Adrenal gland (tissue), 12 donors: ENCODE data around the gene TNFSF18. TPM values are rescaled to one million over a fixed set of nuclear protein-coding genes. Genes with fewer than 3 reads are reported as not detected.

Experiments used
- DNase-seq, 7 donors: peaks; one replicate each; pipeline ENCODE4 v3.0.0-alpha.2; 2019 to 2020
- H3K27ac ChIP-seq, 5 donors: fragments of 200-600 bp; sonication (generic) in 4 of 5; 1 replicate in 3 of 5; 2 replicates in 2 of 5; pipeline versions ENCODE4 v1.5.1 to v1.8.0; 2016 to 2020; ENCODE audit warnings: mild to moderate bottlenecking in 1 of 5
- H3K27me3 ChIP-seq: fragments of 200-600 bp; 2 replicates; pipeline ENCODE4 v1.8.0; 2021
- H3K36me3 ChIP-seq, 2 donors: fragments of 200-600 bp; replicated peaks in 1 of 2; 1 replicate in 1 of 2; 2 replicates in 1 of 2; pipeline versions ENCODE4 v1.5.1 to v1.8.0; 2018 to 2022
- H3K4me1 ChIP-seq, 2 donors: fragments of 200-600 bp; replicated peaks in 1 of 2; 1 replicate in 1 of 2; 2 replicates in 1 of 2; pipeline versions ENCODE4 v1.5.1 to v1.8.0; 2018 to 2021
- H3K4me3 ChIP-seq, 4 donors: fragments of 200-600 bp; sonication (generic) in 3 of 4; one replicate each; pipeline ENCODE4 v1.5.1; 2016 to 2018
- H3K9me3 ChIP-seq, 3 donors: fragments of 200-600 bp; sonication (generic) in 1 of 3; replicated peaks in 1 of 3; 1 replicate in 2 of 3; 2 replicates in 1 of 3; pipeline versions ENCODE4 v1.5.1 to v1.8.0; 2016 to 2021
- POLR2A ChIP-seq, 2 donors: fragments of 450-650 bp; IDR thresholded peaks; one replicate each; pipeline ENCODE4 v1.6.1; 2017; ENCODE audit warnings: antibody characterized with exemption in 2 of 2, mild to moderate bottlenecking in 2 of 2, moderate library complexity in 1 of 2
- WGBS, 4 donors: extraction: QIAGEN DNeasy Blood & Tissue Kit in 2 of 4; methylation state at CpG; one replicate each; pipeline versions ENCODE4 v1.1.5 to v1.1.7; 2013 to 2017; 5-methylcytosine and 5-hydroxymethylcytosine counted together
- intact Hi-C, 2 donors: fragments of 100-400 bp; cut with DNase I; formaldehyde crosslinking; loops; one replicate each; pipeline versions ENCODE4 v1.14.1 to v1.15.0; 2022 to 2023
- polyA plus RNA-seq, 3 donors: library from polyadenylated mRNA; stranded (reverse); fragments of 200-250 nt in 2 of 3; fragments of 350-450 nt in 1 of 3; fragmentation: Illumina TruSeq in 1 of 3; extraction: RNeasy Lipid Tissue Mini Kit (QIAGEN cat#74804) in 1 of 3; gene quantifications; one replicate each; pipeline ENCODE4 v1.2.3, GENCODE V29; 2013 to 2014
- total RNA-seq, 9 donors: library from RNA; depleted of rRNA in 4 of 9; stranded (reverse); fragments of >200 nt in 4 of 9; fragments of 120-200 nt in 1 of 9; fragmentation: NEBNext Ultra II Directional in 1 of 9; extraction: Animal tissue kit (Norgen Biotek cat#: 25700) in 1 of 9; gene quantifications; one replicate each; pipeline versions ENCODE4 v1.1.0 to v1.2.4, GENCODE V29; 2013 to 2023
- TF ChIP-seq, protein P1 (sequence below), 6 experiments: fragments of 450-650 bp in 4 of 6; fragments of 200-600 bp in 2 of 6; sonication (generic) in 1 of 6; IDR thresholded peaks; 1 replicate in 5 of 6; 2 replicates in 1 of 6; pipeline versions ENCODE4 v1.5.1 to v1.8.0; 2016 to 2021; ENCODE audit warnings: antibody characterized with exemption in 6 of 6, mild to moderate bottlenecking in 2 of 6, moderate library complexity in 1 of 6
- donor health status: healthy with polysubstance abuse.
- donor health status: Bipolar disorder and iron deficiency.
- donor health status: DM: yes; HTN: yes; CAD: no.
- donor health status: DM: no; HTN: no; CAD: no.
- donor health status: DM: no; HTN: no; CAD: no.
- donor health status: DM: yes; HTN: yes; CAD: no.

TNFSF18 gene
- total and polyA plus RNA-seq, 12 donors = 0.07 to 1.0 (median 0.27) TPM; not detected in 8

DNA sequence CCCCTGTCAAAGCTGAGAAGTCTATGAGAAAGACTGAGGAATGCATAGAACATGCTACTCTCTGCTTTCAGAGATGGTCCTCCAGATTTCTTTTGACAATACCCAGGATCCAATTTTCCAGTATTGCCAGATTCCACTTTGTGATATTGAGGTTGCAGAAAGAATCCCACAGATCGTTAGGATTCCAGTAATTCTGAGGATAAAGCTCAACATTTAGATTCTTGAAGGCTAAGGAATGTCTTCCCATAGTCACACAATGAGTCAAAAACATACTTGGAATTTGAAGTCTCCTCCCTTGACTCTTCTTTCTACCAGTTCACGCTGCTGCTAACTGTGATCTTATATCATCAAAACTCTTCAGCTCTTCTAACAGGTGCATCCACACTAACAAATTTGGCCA lies 57.1 kb downstream of the TNFSF18 start:
- intact Hi-C loops = no loop called here
- Histone ChIP-seq H3K4me1 (no peaks in the 10 kb centered on the region), H3K4me3 (no peak overlapping the region), H3K27me3 (no peaks in the 10 kb centered on the region), H3K36me3 (no peaks in the 10 kb centered on the region), H3K27ac (no peak overlapping the region), H3K9me3 (no peaks in the 10 kb centered on the region)
- no peak for DNase-seq
- TF ChIP-seq, protein P1, sequence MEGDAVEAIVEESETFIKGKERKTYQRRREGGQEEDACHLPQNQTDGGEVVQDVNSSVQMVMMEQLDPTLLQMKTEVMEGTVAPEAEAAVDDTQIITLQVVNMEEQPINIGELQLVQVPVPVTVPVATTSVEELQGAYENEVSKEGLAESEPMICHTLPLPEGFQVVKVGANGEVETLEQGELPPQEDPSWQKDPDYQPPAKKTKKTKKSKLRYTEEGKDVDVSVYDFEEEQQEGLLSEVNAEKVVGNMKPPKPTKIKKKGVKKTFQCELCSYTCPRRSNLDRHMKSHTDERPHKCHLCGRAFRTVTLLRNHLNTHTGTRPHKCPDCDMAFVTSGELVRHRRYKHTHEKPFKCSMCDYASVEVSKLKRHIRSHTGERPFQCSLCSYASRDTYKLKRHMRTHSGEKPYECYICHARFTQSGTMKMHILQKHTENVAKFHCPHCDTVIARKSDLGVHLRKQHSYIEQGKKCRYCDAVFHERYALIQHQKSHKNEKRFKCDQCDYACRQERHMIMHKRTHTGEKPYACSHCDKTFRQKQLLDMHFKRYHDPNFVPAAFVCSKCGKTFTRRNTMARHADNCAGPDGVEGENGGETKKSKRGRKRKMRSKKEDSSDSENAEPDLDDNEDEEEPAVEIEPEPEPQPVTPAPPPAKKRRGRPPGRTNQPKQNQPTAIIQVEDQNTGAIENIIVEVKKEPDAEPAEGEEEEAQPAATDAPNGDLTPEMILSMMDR (IDR thresholded peaks at IDR 0.05) = no peak
- WGBS, 4 donors = 76 to 88% (median 80%) methylated on average over 2 of the region's 2 CpGs

DNA sequence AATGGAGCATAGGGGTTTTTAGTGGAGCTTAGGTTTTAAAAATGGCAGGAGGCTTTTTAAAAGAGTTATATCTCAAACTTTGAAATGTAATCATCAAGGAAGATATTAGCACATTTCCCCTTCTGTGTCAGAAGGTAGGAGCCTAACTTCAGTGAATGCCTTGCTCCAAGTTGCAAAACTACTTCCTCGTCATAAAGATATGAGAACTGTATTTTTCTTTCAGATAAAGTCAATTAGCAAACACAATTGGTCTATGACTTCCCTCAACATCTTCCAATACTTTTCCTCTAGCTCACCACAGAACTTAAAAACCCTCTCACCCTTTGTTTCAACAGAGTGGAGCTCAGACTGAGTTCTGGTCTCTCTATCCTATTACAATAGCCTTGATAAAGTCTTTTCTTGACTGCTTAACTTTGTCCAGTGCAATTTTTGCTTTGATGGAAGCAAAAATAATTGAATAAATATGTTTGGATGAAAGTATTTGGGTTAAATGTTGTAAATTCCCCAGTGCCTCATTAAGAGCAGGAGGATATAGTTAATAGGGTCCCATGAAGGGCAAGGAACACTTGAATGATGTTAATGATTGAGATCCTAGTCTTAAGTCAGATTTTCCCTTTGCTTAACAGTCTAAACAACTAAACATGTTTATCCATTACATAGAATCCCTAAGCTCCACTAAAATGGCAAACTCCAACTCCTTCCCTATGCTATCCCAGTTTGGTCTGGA lies 58.9 kb downstream of the TNFSF18 start:
- Histone ChIP-seq H3K36me3 (no peaks in the 10 kb centered on the region), H3K4me3 (no peak overlapping the region), H3K27me3 (no peaks in the 10 kb centered on the region), H3K27ac (no peak overlapping the region), H3K9me3 (no peaks in the 10 kb centered on the region), H3K4me1 (no peaks in the 10 kb centered on the region)
- TF ChIP-seq POLR2A (IDR thresholded peaks at IDR 0.05) = no peak
- TF ChIP-seq, protein P1 (IDR thresholded peaks at IDR 0.05) = no peak
- DNase-seq = no peak
- WGBS, 4 donors = 79 to 85% (median 83%) methylated on average over 1 of the region's 1 CpG
- intact Hi-C loops = no loop called here

- TF ChIP-seq, protein P1 (IDR thresholded peaks at IDR 0.05) = no peak
- TF ChIP-seq POLR2A (IDR thresholded peaks at IDR 0.05) = no peak
- WGBS, 4 donors = 80 to 83% (median 81%) methylated on average over 3 of the region's 3 CpGs
These were observed 60.0 kb downstream of the TNFSF18 start for GRCh38 chr1:172990598-172991215.

More at GRCh38 chr1:172990598-172991215, 60.0 kb downstream of the TNFSF18 start:
- Histone ChIP-seq H3K4me3 (no peak overlapping the region), H3K36me3 (no peaks in the 10 kb centered on the region), H3K27me3 (no peaks in the 10 kb centered on the region), H3K9me3 (no peaks in the 10 kb centered on the region), H3K4me1 (no peaks in the 10 kb centered on the region), H3K27ac (no peak overlapping the region)
- no peak for DNase-seq
- intact Hi-C loops = no loop called here

Other genes with a start within 250 kb of the TNFSF18 start
- gene TNFSF4, start 156.4 kb upstream of the TNFSF18 start, total RNA-seq = 1 to 10 TPM in 7 of 9 donors, under 1 TPM in 2; 0.79 to 3.6 (median 1.7) TPM
- 1 to 10 TPM in 2 of 3 donors, under 1 TPM in 1; 0.99 to 2.4 (median 1.2) TPM for gene TNFSF4, start 156.4 kb upstream of the TNFSF18 start, polyA plus RNA-seq